Mononuclear cell (primary cell): Measurements from ENCODE around the gene C16orf54. TPM values are rescaled to one million over a fixed set of nuclear protein-coding genes. Genes with fewer than 3 reads are reported as not detected.
"Not testable (repeated sequence)": the region's sequence is repeated elsewhere in the genome, so short reads cannot be mapped to it uniquely, and the experiment has no call there.

Experiments used
- H3K27me3 ChIP-seq: 2 replicates; pipeline ENCODE4 v1.6.0; 2011; ENCODE audit warnings: low read length, control low read depth; ENCODE audit not compliant: insufficient read depth
- H3K4me1 ChIP-seq: 2 replicates; pipeline ENCODE4 v1.5.1; 2011; ENCODE audit warnings: mild to moderate bottlenecking, low read length, control low read depth; ENCODE audit not compliant: insufficient read depth
- H3K4me3 ChIP-seq: 2 replicates; pipeline ENCODE4 v1.5.1; 2011; ENCODE audit warnings: mild to moderate bottlenecking, low read length, moderate library complexity
- H3K9me3 ChIP-seq: 2 replicates; pipeline ENCODE4 v1.5.1; 2011; ENCODE audit warnings: low read depth, mild to moderate bottlenecking, control low read depth, low read length
- total RNA-seq: library from RNA; depleted of rRNA; stranded (reverse); fragments of >200 nt; gene quantifications from one replicate; pipeline ENCODE4 v1.2.3, GENCODE V29; 2012

C16orf54 gene, protein sequence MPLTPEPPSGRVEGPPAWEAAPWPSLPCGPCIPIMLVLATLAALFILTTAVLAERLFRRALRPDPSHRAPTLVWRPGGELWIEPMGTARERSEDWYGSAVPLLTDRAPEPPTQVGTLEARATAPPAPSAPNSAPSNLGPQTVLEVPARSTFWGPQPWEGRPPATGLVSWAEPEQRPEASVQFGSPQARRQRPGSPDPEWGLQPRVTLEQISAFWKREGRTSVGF
- 87.9 TPM for total RNA-seq

DNA sequence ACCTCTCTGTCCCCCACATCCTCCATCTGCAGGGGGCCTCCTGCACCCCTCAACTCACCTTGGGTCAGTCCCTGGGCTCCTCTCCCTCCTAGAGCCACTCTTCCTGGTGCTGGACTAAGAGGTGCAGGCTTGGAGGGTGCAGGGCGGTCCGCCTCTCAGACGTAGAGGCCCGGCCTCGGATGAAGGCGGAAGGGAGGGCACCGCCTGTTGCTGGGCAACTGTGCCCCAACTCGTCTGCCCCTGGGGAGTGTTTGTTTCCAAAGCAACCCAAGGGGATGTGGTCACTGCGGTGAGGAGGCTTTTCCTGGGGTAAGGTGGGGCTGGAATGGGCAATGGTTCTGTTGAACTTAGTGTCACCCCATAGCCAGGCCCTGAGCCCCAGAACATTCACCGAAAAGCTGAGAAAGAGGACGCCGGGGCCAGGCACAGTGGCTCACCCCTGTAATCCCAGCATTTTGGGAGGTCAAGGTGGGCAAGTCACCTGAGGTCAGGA lies at the start of gene C16orf54:
Gene C16orf54 (minus strand): TSS at position 138 of the 493 bp plus-strand sequence. CDS start 1,039 bp downstream, outside the sequence.
- H3K9me3 ChIP-seq = no peaks in the 10 kb centered on the region
- H3K4me1 ChIP-seq = peaks cover 83% of the 10 kb centered on the region

DNA sequence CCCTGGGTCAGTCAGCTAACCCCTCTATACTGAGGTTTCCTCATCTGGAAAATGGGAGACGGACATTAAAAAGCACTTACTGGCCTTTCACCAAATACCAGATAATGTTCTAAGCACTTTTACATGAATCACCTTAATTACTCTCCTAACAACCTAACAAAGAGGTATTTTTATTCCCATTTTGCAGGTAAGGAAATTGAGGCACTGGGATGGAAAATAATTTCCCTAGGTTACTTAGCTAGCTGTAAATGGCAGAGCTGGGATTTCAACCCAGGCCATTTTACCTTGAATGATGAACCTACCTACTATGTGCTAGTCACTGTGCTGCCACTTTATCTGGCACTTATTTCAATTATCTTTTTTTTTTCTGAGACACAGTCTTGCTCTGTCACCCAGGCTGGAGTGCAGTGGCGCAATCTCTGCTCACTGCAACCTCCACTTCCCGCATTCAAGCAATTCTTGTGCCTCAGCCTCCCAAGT lies 48.5 kb upstream of the C16orf54 start:
- Histone ChIP-seq H3K9me3 (no peaks in the 10 kb centered on the region), H3K4me1 (peaks cover 46% of the 10 kb centered on the region), H3K27me3 (no peaks in the 10 kb centered on the region), H3K4me3 (no peak overlapping the region)

More for the DNA sequence above, at the start of gene C16orf54:
- no peaks in the 10 kb centered on the region for H3K27me3 ChIP-seq
- H3K4me3 ChIP-seq = peak within 1 kb of the TSS; percentile 90

DNA sequence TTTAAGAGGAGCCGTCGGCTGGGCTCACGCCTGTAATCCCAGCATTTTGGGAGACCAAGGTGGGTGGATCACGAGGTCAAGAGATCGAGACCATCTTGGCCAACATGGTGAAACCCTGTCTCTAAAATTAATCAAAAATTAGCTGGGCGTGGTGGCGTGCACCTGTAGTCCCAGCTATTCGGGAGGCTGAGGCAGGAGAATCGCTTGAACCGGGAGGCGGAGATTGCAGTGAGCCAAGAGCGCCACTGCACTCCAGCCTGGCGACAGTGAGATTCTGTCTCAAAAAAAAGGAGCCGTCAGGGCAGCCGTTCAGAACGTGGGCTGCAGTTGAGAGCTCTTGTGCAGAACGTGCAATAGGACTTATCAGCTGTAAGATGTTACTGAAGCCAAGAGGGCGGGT lies 47.4 kb upstream of the C16orf54 start:
- H3K9me3 ChIP-seq, H3K27me3 ChIP-seq, H3K4me3 ChIP-seq: not testable (repeated sequence)
- peaks cover 46% of the 10 kb centered on the region for H3K4me1 ChIP-seq

DNA sequence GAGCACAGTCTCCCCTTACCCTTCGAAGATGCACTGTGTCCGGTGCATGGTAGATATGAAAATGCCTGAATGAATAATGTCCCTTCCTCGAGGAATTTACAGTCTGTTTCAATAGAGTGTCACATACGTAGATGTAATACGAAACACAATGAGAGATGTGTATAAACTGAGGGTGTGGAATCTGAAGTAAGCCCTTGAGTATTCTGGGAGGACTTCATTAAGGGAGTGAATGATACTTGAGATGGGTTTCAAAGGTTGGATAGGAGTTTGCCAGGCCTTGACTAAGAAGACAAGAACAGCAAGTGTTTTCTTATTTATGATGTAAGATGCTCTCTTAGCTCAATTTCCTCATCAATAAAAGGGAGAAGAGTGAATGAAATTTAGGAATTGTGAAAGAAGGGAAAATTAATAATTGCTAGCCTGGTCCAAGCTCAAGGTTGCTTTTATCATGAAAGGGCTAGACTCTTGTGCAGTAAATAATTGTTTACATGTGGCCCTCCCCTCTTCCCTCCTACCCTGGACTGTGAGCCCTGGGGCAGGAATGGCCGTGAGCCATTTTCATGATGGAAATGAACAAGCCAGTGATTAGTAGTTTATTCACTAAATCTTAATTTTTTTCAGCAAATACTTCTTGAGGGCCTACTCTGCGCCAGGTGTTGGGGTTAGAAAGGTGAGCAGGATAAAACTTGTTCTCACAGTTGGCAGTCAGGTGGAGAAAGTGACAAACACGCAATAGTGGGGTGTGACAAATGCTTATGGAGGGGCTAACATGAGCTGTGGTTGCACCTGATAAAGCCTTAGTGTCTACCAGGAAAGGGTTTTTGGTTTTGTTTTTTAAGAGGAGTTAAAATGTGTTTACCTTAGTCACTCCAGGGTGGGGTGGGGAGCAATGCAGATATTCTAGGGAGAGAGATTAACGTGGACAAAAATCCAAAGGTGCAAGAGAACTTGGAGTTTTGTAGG lies 46.3 kb upstream of the C16orf54 start:
- H3K27me3 ChIP-seq = no peaks in the 10 kb centered on the region
- H3K4me3 ChIP-seq = peak overlapping the region; percentile 79
- peaks cover 46% of the 10 kb centered on the region for H3K4me1 ChIP-seq
- no peaks in the 10 kb centered on the region for H3K9me3 ChIP-seq

DNA sequence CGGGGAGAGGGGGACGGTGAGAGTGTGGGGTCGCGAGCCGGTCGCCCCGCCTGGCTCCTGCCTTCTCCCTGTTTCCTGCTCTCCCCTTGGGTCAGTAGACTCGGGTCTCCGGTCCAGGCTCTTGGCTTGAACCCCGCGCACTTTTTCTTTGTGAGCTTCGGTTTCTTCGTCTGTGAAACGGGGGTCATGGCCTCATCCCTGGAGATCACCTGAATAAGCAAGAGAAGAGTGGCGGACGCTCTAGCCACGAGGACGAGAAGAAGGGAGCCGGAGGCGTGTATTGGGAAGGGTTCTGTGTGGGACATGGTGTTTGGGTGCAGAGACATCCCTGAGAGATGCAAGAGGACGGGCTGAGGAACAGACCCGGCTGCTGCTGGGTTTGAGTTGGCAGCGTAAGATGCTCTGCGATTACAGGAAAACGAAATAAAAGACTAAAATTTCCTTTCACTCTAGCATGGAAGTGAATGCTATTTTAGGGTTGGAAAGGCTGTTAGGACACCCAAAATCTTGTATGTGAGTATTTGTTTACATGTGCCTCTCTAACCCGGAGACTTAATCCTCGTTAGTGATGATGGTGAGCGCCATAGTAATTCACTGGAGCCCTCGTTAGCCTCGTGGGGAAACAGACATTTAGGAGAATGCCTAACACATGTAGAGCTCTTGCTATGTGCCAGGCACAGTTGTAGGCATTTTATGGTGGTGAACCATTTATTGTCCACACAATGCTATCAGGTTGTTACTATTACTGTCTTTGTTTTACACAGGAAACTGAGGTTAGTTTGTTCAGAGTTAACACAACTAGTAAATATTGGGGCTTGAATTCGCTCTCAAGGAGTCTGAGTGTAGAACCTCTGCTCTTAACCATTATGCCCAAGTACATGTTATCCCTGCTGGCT lies 45.4 kb upstream of the C16orf54 start:
- Histone ChIP-seq H3K27me3 (no peaks in the 10 kb centered on the region), H3K4me1 (peaks cover 46% of the 10 kb centered on the region), H3K4me3 (peak overlapping the region; percentile 79), H3K9me3 (no peaks in the 10 kb centered on the region)

DNA sequence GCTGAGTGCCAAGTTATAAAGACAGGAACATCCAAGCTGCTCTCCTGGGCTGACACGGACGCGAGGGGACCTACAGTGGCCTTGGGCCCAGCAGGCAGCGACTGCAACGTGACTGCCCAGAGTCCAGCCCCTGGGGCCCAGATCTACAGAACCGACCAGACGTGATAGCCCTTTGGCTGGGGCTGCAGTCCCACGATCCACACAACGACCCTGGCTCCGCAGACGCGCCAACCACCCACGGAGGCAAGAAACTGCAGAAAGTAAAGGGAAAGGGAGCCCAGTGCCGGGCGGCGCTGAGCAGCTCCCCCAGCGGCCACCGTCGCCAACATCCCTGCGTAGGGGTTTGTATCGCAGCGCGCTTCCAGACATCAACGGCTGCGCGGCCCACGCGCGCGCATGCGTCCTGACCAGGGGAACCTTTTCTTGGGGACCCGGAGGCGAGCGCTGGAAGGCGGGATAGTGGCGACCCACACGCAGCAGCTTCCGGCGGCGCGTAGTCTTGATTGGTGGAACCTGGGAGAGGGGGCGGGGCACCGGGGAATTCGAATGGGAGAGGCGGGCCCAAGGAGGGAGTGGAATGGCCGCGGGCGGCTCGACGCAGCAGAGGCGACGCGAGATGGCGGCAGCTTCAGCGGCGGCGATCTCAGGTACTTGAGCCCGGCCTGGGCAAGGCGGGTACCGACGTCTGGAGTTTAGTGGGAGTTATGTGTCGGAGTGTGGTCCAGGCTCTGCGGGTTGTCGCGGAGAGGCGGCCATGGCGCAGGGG lies 44.6 kb upstream of the C16orf54 start, which contains the start of gene KIF22:
Gene KIF22 (plus strand): TSS at position 569 of the 766 bp plus-strand sequence. CDS start 9 bp downstream, at position 578.
- Histone ChIP-seq H3K9me3 (no peaks in the 10 kb centered on the region), H3K4me3 (peak within 1 kb of the TSS; percentile 79), H3K4me1 (peaks cover 50% of the 10 kb centered on the region), H3K27me3 (no peaks in the 10 kb centered on the region)

DNA sequence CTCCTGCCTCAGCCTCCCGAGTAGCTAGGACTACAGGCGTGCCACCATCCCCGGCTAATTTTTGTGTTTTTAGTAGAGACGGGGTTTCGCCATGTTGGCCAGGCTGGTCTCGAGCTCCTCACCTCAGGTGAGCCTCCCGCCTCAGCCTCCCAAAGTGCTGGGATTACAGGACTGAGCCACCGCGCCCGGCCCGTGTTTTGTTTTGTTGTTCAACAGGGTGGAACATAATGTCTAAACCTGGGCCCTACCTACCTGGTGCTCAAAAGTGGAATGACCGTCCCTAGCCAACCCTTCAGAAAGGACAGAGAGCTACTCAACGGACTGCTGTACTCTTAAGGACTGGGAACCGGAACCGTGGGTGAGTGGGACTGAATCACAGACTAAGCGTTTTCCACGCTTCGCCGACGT lies 44.0 kb upstream of the C16orf54 start:
- peak overlapping the region; percentile 42 for H3K4me3 ChIP-seq
- peaks cover 50% of the 10 kb centered on the region for H3K4me1 ChIP-seq
- no peaks in the 10 kb centered on the region for H3K27me3 ChIP-seq
- no peaks in the 10 kb centered on the region for H3K9me3 ChIP-seq

DNA sequence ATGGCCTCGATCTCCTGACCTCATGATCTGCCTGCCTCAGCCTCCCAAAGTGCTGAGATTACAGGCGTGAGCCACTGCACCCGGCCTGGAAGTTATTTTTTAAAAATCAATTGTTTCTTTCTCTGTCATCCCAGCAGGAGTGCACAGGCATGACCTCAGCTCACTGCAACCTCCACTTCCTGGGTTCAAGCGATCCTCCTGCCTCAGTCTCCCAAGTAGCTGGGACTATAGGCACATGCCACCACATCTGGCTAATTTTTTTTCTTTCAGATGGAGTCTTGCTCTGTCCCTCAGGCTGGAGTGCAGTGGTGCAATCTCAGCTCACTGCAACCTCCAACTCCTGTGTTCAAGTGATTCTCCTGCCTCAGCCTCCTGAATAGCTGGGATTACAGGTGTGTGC lies 41.4 kb upstream of the C16orf54 start:
- H3K27me3 ChIP-seq, H3K9me3 ChIP-seq, H3K4me3 ChIP-seq: not testable (repeated sequence)
- H3K4me1 ChIP-seq = peaks cover 32% of the 10 kb centered on the region

DNA sequence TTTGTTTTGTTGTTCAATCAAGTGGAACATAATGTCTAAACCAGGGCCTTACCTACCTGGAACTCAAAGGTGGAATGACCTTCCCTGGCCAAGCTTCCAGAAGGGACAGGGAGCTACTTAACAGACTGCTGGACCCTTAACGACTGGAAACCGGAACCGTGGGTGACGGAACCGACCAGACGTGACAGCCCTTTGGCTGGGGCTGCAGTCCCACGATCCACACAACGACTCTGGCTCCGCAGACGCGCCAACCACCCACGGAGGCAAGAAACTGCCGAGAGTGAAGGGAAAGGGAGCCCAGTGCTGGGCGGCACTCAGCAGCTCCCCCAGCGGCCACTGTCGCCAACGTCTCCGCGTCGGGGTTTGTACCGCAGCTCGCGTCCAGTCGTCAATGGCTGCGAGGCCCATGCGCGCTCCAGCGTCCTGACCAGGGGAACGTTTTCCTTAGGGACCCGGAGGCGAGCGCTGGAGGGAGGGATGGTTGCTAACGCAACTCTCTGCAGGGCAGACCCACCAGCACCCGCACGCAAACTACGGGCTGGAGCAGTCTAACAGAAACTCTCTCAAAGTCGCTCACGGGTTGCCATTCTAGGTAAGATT lies 39.2 kb upstream of the C16orf54 start:
- Histone ChIP-seq H3K4me3 (no peak overlapping the region), H3K9me3 (no peaks in the 10 kb centered on the region), H3K4me1 (peaks cover 18% of the 10 kb centered on the region)

DNA sequence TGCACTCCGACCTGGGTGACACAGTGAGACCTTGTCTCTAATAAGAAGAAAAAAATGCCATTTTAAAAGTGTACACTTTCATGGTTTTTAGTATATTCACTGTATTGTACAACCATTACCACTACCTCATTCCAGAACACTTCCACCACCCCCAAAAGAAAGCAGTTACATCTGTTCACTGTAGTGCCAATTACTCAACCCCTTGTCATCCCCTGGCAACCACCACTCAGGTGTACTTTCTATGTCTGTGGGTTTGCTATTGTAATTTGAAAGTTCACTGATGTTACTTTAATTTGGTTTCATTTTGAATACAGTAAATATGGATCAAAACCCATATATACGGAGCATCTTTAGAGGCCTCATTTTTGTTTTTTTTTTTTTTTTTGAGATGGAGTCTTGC lies 38.4 kb upstream of the C16orf54 start:
- Histone ChIP-seq H3K9me3 (no peaks in the 10 kb centered on the region), H3K4me3 (no peak overlapping the region), H3K4me1 (peaks cover 12% of the 10 kb centered on the region), H3K27me3 (no peaks in the 10 kb centered on the region)

More for the DNA sequence above, 39.2 kb upstream of the C16orf54 start:
- no peaks in the 10 kb centered on the region for H3K27me3 ChIP-seq

DNA sequence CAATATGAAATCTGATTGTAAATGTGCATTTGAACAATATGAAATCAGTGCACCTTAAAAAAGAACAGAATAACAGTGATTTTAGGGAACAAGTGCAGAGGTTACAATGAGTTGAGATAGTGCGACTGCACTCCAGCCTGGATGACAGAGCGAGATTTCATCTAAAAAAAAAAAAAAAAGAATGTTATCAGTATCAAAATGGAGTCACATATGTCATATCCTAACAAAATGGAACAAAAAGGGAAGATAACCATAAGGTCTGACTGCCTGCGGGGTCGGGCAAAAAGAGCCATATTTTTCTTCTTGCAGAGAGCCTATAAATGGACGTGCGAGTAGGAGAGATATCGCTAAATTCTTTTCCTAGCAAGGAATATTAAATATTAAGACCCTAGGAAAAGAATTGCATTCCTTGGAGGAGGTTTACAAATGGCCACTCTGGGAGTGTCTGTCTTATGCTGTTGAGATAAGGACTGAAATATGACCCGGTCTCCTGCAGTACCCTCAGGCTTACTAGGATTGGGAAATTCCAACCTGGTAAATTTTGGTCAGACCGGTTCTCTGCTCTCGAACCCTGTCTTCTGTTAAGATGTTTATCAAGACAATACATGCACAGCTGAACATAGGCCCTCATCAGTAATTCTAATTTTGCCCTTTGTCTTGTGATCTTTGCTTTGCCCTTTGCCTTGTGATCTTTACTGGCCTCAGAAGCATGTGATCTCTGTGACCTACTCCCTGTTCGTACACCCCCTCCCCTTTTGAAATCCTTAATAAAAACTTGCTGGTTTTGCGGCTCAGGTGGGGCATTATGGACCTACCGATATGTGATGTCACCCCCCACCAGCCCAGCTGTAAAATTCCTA lies 37.5 kb upstream of the C16orf54 start:
- H3K9me3 ChIP-seq, H3K27me3 ChIP-seq, H3K4me3 ChIP-seq: not testable (repeated sequence)
- H3K4me1 ChIP-seq = peaks cover 12% of the 10 kb centered on the region

DNA sequence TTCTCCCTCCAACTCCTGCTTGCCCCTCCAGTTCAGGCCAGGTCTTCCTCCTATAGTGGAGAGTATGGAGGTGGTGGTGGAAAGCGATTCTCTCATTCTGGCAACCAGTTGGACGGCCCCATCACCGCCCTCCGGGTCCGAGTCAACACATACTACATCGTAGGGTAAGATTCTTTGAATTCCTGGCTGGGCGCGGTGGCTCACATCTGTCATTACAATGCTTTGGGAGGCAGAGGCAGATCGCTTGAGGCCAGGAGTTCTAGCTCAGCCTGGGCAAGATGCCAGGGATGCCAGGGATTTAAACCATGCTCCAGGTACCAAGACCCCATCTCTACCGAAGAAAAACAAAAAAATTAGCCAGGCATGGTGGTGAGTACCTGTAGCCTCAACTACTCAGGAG lies 33.7 kb upstream of the C16orf54 start:
- Histone ChIP-seq H3K27me3 (no peaks in the 10 kb centered on the region), H3K9me3 (no peaks in the 10 kb centered on the region), H3K4me3 (no peak overlapping the region), H3K4me1 (no peaks in the 10 kb centered on the region)
